ENCODE measurements around the gene LRRC4B. TPM values are rescaled to one million over a fixed set of nuclear protein-coding genes. Genes with fewer than 3 reads are reported as not detected.
"Not testable (repeated sequence)": the region's sequence is repeated elsewhere in the genome, so short reads cannot be mapped to it uniquely, and the experiment has no call there.

Gene LRRC4B
- total RNA-seq, 1 experiment from 2014 or later, result 1.8 TPM

DNA sequence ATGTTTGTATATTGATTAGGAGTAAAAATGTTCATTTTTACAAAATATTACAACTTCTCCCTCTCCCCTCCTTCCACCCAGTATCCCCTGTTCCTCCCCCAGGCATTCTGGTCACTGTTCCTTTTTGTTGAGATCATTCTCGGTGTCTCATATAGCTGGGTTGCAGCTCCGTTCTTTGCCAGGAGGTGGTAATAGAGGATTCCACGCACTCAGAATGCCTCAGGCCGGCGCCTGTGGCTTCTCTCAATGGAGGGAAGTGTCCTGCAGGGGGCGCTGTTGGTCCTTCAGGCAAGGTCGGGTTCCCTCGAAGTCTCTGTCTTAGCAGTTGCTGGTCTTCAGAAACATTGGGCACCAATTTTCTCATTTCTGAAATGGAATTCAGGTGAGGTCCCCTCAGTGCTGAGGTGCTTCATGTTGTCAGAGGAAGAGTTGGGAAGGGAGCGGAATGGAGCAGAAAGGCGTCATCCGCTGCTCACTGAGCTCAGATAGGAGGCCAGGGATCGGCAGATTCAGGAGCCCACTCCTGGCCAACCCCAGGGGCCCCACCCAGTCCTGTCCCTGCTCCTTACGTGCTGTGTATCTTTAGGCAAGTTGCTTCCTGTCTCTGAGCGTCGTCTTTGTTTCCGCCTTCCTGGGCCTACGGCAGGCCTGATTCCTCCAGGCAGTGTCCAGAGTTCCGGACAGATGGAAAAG is 81.3 kb downstream of the LRRC4B start:
- peak; percentile 48 for DNase-seq (ENCODE audit: low read depth)

GRCh38 chr19:50485284-50485955 is 82.8 kb downstream of the LRRC4B start:
- DNase-seq (ENCODE audit: low read depth), result no peak

DNA sequence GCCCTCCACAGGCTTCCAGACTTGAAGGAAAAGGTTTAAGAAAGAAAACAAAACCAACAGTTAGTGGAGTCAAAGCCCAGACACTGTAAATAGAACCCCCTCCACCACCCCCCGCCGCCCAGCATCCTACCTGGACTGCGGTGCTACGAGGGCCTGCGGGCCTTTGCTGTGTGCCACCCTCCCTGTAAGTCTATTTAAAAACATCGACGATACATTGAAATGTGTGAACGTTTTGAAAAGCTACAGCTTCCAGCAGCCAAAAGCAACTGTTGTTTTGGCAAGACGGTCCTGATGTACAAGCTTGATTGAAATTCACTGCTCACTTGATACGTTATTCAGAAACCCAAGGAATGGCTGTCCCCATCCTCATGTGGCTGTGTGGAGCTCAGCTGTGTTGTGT is 85.3 kb downstream of the LRRC4B start:
- DNase-seq (ENCODE audit: low read depth), result no peak

DNA sequence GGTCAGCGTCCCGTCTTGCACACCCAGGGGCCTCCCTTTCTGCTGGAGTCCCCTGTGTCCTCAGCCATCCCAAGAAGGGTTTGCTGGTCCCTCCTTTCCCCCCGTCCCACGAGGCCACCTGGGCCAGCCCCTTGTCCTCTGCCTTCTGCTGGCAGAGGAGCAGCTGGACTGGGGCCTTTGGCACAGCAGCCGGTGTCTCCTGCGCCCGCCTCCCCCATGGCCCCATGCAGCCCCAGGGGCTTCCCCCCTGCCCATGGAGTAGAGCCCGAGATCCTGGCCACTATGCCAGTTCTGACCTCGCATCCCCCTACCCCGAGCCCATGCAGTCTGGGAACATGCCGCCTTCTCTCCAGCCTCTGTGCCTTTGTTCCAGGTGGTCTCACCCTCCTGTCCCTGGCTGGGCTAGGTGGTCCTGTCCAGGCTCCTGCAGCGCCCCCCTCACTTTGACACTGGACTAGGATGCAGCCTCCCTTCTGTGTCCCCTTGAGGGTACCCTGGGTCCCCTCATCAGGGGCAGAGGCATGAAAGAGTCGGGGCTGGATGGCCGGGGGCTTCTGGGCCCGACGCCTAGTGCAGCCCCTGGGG is 85.9 kb downstream of the LRRC4B start:
- DNase-seq (ENCODE audit: low read depth), result no peak

DNA sequence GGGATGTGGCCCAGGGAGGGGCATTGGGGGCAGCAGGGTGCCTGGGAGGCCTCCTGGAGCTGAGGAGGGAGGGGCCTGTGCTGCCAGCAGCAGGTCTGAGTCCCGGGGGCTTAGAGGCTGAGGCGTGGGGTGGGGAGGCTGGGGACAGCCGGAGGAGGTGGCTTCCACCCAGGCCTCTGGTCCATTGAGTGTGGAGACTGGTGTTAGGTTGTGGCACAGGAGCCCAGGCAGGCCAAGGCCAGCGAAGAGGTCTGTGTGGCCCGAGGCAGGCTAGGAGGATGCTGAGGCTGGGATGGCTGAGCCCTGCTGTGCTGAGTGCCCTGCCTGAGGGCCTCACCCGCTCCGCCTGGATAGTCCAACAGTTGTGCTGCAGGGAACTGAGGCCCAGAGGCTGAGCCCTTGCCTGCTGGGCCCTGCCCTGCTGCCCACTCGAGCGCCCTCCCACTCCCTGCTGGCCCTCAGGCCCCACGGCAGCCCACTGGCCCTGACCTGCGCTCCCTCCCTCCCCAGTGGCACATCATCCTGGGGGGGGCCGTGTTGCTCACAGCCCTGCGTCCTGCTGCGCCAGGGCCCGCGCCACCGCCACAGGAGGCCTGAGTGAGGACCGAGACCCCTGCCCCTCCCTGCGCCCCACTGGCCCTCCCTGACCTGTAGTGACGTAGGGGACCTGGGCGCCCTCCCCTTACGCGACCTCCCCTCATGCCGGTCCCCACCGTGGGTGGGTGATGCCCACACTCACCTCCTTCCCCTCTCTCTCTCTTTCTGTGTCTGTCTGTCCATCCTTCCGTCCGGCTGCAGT is 86.7 kb downstream of the LRRC4B start:
- DNase-seq (ENCODE audit: low read depth), result no peak

DNA sequence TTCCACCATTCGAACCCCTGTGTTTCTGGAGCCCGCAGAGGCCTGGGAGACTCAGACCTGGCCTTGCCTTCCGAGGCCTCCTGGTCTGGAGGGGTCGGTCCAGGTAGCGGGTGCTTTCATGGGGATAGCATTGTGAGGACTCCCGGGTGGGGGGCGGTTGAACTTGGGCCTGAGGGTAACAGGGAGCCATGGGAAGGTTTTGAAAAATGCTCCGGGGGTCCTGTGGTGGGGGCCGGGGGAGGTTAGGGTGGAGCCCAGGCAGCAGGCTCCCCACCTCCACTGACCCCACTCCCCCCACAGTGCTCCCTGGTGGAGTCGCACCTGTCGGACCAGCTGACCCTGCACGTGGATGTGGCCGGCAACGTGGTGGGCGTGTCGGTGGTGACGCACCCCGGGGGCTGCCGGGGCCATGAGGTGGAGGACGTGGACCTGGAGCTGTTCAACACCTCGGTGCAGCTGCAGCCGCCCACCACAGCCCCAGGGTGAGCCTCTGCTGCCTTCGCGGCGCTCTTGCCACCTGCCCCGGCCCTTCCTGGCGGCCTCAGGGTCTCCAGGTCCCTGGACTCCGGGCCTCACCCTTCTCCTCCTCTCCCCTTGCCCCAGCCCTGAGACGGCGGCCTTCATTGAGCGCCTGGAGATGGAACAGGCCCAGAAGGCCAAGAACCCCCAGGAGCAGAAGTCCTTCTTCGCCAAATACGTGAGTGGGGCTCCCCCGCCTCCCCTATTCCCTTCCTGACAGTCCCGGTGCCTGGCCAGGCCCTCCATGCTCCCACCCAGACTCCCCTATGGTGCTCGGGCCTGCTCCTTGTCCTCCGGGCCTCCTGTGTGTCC is 87.7 kb downstream of the LRRC4B start:
- no peak for DNase-seq (ENCODE audit: low read depth)

GRCh38 chr19:50479761-50480251 is 88.4 kb downstream of the LRRC4B start:
- DNase-seq (ENCODE audit: low read depth), result no peak

- peak; percentile 65 for DNase-seq (ENCODE audit: low read depth)
These were observed 89.1 kb downstream of the LRRC4B start for GRCh38 chr19:50478901-50479715.

- DNase-seq (ENCODE audit: low read depth), result no peak
These were observed 90.3 kb downstream of the LRRC4B start for GRCh38 chr19:50477751-50478515.

DNA sequence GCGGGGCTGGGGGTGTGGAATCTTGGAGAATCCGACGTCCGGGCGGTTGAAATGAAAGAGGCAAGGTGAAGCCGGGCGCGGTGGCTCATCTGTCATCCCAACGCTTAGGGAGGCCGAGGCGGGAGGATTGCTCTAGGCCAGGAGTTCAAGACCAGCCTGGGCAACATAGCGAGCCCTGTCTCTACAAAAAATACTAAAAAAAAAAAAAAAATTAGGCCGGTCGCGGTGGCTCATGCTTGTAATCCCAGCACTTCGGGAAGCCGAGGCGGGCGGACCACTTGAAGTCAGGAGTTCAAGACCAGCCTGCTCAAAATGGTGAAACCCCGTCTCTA is 91.4 kb downstream of the LRRC4B start:
- DNase-seq (ENCODE audit: low read depth), result no peak

DNA sequence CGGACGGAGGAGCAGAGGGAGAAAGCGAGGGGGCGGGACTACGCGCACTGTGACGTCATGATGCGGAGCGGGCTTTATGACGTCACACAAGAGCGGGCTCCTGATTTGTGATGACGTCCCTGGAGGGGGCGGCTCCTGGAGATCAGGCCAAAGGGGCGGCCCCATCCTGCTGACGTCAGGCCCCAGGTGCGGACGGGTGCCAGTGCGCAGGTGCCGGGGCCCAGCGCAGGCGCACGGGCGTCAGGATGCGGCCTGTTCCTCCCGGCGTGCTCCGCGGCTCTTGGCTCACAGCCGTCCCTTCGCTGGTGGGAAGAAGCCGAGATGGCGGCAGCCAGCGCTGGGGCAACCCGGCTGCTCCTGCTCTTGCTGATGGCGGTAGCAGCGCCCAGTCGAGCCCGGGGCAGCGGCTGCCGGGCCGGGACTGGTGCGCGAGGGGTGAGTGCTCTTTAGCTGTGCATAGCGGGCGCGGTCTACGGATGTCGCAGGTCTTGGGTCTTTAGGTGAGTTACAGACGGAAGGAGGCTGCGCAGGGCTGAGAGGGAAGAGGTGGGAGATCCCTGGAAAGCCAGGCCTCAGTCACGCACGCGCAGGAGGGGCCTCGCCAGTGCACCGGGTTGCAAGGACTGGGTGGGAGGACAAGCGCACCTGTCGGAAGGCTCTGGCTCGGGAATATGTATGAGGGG is 91.9 kb downstream of the LRRC4B start, which contains the start of the genes EMC10 and GARIN5A:
Gene EMC10 (plus strand): TSS at position 284 of the 683 bp plus-strand sequence. CDS start 38 bp downstream, at position 322.
Gene GARIN5A (minus strand): TSS at position 625 of the 683 bp plus-strand sequence. CDS start 460 bp downstream, at position 165.
- peak; percentile 97 for DNase-seq (ENCODE audit: low read depth)

- no peak for DNase-seq (ENCODE audit: low read depth)
These were observed 92.5 kb downstream of the LRRC4B start for GRCh38 chr19:50475736-50476223.

- DNase-seq (ENCODE audit: low read depth), result no peak
These were observed 93.1 kb downstream of the LRRC4B start for GRCh38 chr19:50475101-50475568.

GRCh38 chr19:50473336-50473735 is 94.9 kb downstream of the LRRC4B start:
- not testable (repeated sequence) for DNase-seq (ENCODE audit: low read depth)

GRCh38 chr19:50468818-50469217 is 99.4 kb downstream of the LRRC4B start:
- no peak for DNase-seq (ENCODE audit: low read depth)

GRCh38 chr19:50467566-50467965 is 100.7 kb downstream of the LRRC4B start:
- DNase-seq (ENCODE audit: low read depth), result no peak

All from Daoy (cell line).